GM19043 (cell line): ENCODE data around the gene APBA1.

Source experiments
- ATAC-seq: cut with Tn5 transposase; IDR thresholded peaks from one replicate; pipeline ENCODE4 v1.9.1; 2021; ENCODE audit warnings: low read depth; ENCODE audit not compliant: unreplicated experiment

APBA1 gene

DNA sequence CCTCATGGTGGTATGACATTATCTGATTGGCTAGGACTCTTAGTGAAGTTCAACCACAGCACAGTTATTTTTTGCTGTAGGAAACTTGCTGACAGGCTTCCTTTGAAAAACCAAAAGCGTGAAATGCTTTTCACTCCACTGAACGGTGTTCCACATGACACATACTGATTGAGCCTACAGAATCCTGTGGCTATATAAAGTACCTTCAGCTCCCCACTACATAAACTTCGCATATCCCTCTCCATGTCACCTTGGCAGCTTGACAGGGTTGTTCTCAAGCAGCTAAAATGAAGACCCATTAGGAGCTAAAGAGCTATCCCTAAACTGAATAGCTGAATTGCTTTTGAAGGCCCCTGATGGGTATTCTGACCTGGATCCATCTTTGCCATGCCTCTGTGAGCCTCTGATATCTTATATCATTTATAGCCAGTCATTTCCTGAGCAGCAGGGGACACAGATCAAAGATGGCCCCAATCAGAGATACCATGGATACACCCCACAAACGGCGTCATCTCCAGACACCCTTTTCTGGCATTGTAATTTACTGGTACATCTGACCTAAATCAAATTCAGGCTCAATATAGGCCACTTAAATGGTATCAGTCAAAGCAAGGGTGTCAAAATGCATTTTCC is 91.5 kb downstream of the APBA1 start:
- ATAC-seq, result no peak

DNA sequence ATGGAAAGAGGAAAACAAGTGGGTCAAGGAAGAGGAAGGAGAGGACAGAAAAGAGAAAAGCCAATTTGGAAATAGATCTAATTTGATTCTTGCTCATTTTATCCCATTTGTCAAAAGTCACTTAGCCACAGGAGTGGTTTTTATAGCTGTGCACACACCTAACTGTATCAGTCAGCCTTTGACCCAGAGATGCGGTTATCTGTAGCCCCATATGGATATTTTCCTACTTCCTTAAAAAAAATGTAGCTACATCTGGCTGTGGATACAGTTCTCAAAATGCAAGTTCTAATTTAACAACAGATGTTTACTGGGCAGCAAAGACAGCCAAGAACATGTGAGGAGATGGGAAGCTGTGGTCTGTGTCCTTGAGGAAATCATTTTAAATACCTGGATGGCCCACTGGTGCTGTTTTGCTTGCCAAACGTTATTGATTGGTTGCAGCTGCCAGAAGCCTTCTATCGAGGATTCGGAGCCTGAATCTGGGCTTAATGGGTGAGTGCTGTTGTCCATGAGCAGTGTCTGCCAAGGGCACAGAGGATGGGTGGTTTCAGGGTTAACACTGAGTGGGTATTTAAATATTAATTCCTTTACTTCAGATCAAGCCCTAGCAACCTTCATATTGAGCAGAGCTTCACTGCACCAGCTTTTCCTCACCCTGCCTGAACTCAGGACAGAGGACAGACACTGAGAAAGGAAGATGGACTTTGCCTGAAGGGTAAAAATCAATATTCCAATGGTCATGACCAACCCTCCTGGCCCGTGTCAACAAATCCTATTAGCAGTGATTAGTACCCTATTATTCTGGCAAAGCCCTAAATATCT is 92.2 kb downstream of the APBA1 start:
- no peak for ATAC-seq

GRCh38 chr9:69579032-69579758 is 93.0 kb downstream of the APBA1 start:
- no peak for ATAC-seq

- ATAC-seq, result no peak
These were observed 94.1 kb downstream of the APBA1 start for GRCh38 chr9:69578026-69578425.

DNA sequence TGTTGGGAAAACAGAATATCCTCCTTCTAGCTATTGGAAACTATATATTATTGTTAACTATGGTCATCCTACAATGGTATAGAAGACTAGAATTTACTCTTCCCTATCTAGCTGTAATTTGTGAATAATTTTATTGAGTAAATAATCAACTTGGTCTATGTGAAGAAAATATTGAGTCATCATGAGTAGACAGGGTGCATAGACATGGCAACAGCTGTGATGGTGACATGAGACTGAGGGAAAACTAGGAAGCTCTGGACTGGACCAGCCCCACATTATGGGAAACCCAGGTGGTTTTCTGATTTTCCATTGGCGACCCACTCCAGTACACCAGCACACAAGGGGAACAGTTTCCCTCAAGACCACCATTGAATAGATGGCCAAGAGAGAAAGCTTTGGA is 95.0 kb downstream of the APBA1 start:
- no peak for ATAC-seq

GRCh38 chr9:69574057-69574456 is 98.1 kb downstream of the APBA1 start:
- ATAC-seq, result no peak

GRCh38 chr9:69573651-69574050 is 98.5 kb downstream of the APBA1 start:
- ATAC-seq, result no peak

DNA sequence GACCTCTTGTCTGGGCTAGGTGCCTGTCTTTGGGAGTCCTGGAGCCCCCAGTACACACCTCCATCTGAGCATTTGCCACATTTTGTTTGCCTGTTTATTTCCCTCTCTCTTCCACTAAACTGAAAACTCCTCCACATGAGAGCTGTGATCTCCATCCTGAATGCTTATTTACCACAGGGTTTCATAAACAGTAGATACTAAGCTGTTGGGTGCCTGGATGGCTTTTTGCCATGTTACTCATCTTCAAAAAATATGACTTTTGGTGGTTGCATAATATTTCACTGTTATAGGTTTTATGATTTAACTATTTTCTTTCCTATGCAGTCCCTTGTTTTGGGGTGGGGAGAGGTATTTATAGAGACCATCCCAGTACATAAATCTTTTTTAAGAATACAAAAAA is 99.6 kb downstream of the APBA1 start:
- ATAC-seq, result no peak

DNA sequence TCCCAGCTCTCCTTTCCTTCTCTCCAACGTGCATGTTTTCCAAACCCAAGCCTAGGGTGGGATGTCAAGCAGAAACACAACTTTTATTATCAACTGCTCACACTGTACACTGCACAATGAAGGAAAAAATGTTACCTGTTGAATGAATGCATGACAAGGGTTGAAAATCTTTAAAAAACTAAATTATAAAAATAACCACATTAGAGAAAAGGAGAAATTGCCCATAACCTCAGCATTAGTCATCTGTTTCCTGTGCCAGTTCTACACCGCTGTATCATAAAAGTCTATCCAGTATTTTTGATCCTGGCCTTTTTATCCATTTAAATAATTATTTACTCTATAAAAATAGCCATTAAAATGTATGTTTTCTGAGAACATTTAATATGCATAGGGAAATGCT is 101.1 kb downstream of the APBA1 start:
- no peak for ATAC-seq

DNA sequence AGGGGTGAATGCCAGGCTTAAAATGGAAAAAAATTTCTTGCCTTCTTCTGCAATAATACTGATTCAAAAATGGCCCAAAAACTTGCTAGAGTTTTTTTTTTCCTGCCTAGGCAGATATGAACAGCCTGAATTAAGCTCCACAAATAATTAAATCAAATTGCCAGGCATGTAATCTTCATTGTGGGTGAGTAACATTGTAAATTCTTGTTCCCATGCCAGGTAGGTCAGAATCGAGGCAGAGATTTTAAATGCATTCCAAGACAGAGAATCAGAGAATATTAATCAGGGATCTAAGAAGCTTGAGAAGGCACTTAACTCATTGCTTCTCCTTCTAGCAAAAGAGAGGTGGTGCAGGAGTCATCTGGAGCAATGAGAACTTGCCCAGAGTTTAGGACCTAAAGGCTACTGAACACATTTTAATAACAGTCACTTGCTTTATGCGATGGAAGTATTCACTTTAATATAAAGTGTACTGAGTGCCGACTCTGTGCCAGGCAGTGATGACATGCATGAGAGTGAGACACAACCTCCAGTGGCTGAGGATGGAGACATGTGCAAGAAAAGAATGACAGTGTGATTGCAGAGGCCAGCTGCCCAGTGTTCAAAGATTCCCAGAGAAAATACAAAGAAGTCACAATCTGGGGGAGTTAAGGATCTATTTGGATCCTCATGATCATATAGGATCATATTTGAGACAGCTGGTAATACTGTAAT is 102.3 kb downstream of the APBA1 start:
- ATAC-seq, result no peak

GRCh38 chr9:69564557-69564956 is 107.6 kb downstream of the APBA1 start:
- no peak for ATAC-seq

DNA sequence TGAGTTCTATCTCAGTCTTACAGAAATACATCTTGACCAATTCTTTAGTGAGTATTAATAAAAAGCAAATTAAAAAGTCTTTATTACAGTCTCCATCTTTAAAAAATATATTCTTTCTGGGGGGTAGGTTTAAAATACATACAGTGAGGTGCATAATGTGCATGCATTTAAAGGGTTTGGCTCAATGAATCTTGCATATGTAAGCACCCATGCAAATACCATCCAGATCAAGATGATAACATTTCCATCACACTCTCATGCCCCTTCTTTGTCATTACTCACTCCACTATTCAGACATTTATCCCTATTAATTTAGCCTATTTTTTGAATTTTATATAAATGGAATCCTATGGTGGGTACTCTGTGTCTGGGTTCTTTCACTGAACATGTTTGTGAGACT is 113.0 kb downstream of the APBA1 start:
- no peak for ATAC-seq

DNA sequence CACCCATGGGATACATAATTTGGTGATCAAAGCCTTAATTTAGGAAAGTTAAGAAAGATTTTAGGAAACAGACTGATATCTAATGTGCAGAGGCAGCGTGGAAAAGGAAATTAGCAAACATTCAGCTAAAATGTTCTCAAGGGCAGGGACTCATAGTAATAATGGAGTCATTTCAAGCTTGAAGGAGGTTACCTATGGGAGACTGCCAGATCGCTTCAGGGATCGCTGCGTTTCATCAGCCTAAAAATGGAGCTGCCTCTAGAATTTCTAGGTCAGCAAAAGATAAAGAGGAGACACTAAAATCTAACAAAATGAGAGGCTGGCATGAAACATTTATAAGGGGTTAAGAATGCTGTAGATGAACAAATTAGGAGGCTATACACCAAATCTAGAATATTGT is 115.5 kb downstream of the APBA1 start:
- ATAC-seq, result no peak

- no peak for ATAC-seq
These were observed 116.4 kb downstream of the APBA1 start for GRCh38 chr9:69555802-69556201.

DNA sequence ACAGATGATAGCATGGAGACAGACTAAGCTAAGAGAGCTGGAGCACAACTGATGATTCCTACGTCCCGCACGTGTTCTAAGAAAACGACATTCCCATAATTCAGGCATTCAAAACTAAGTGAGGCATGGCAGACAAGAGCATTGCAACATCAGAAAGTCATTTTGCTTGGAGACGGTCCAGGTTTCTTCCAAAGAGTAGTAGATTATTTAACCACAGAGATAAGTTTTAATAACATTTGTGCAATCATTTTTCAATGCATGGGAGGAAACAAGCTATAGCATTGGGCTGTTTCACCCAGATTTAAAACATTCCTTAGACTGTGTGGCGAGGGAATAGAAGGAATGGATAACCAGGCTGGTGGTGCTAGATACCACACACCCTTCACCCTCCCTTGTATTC is 117.2 kb downstream of the APBA1 start:
- no peak for ATAC-seq

DNA sequence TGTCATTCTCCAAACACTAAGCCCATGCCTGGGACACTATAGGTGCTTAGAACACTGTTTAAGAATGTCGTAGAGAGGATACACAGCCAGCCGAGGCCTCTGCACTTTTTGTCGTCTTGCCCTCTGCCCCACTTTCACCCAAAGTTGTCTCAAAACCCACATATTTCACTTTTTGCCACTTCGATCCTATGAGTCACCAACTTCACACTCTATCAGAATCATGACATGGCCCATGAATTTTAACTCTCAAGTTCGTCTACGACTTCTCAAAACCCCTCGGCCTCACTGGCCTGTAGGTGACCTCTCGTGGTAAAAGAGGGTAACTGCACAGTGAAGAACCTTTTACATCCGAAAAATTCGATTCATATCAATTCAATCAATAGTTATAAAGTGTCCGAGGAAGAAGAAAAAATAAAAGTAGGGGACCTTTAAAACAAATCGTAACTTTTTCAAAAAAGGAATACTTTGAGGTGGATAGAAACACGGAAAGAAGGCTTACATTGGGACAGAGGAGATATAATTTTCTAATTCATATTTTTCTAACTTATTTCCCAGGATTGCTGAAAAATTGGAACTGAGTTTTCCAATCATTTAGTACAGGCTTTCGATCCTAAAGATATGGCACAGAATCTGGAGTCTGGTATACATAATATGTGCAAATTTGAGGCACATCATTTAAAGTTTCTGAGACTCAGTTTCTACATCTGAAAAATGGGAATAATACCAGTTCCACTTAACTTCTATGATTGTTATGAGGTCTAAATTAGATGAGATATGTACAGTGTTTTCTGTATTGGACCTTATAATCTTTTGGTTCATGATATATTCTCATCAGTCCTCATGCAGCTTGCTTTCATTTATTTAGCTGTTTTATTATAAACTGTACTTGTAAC is 122.6 kb downstream of the APBA1 start:
- ATAC-seq, result no peak

GRCh38 chr9:69548681-69549080 is 123.5 kb downstream of the APBA1 start:
- no peak for ATAC-seq

- no peak for ATAC-seq
These were observed 125.9 kb downstream of the APBA1 start for GRCh38 chr9:69546265-69546664.

DNA sequence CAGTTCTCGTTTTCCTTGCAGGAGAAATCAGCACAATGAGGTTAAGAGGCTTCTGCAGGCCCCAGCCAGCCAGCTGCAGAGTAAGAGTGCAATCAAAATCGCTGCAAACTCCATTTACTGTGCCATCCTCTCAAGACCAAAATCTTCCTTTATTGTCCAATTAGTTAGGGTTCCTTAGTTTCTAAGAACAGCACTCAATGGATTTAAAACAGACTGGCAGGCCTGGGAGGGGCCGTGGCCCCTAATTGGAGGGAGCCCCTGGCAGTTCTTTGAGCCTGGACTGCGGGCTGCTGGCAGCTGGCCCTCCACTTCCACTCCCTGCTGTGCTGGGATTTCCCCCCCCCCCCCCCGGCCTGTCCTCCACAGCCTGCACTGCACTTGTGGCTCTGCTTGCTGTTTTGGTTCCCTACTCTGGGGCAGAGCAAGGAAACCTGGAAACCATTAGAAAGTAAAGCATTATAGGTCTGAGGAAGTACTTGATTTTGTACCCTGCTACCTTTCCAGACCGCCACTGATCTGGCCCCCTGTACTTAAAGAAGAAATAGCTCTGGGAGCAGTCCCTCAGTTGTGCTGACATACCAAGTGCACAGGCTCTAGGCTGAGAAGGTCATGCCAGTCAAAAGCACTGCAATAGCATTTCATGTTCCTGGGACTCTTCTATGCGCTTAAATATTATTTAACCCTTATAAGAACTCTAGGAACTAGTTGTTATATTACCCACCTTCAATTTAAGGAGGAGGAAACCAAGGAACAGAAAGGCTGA is 129.0 kb downstream of the APBA1 start:
- no peak for ATAC-seq
